ENCODE measurements around the gene FOXO3.

The FOXO3 gene

DNA sequence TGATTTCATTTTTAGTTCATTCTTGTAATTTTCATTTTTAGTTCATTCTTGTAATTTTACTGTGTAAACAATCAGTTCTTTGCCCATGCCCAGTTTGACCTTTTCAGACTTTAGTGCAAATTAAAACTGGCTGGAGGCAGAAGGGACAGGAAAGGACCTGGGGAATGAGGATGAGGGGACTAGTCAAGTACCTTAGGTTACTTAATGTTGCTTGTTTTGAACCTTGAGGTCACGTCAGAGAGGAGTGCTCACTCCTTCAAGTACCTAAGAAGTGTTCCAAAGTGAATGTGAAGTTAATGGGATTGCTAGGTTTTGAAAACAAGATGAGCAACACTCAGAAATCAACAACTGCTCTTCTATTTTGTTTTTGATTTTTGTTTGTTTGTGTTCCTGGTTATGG is 82.5 kb downstream of the FOXO3 start:
- TF ChIP-seq, protein P1, sequence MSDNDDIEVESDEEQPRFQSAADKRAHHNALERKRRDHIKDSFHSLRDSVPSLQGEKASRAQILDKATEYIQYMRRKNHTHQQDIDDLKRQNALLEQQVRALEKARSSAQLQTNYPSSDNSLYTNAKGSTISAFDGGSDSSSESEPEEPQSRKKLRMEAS (IDR thresholded peaks at IDR 0.05; ENCODE audit: low read depth, low read length) = no peak
- TF ChIP-seq, protein P2, sequence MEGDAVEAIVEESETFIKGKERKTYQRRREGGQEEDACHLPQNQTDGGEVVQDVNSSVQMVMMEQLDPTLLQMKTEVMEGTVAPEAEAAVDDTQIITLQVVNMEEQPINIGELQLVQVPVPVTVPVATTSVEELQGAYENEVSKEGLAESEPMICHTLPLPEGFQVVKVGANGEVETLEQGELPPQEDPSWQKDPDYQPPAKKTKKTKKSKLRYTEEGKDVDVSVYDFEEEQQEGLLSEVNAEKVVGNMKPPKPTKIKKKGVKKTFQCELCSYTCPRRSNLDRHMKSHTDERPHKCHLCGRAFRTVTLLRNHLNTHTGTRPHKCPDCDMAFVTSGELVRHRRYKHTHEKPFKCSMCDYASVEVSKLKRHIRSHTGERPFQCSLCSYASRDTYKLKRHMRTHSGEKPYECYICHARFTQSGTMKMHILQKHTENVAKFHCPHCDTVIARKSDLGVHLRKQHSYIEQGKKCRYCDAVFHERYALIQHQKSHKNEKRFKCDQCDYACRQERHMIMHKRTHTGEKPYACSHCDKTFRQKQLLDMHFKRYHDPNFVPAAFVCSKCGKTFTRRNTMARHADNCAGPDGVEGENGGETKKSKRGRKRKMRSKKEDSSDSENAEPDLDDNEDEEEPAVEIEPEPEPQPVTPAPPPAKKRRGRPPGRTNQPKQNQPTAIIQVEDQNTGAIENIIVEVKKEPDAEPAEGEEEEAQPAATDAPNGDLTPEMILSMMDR (IDR thresholded peaks at IDR 0.05; ENCODE audit: low read depth, low read length) = no peak
- TF ChIP-seq POLR2A (IDR thresholded peaks at IDR 0.05; ENCODE audit: extremely low read depth, insufficient read length) (no peak), MYC (IDR thresholded peaks at IDR 0.05; ENCODE audit: low read depth, low read length) (no peak)
- DNase-seq (ENCODE audit: low read depth) = no peak
- H3K4me3 ChIP-seq (ENCODE audit: low read depth, low read length) = no peak overlapping the region

DNA sequence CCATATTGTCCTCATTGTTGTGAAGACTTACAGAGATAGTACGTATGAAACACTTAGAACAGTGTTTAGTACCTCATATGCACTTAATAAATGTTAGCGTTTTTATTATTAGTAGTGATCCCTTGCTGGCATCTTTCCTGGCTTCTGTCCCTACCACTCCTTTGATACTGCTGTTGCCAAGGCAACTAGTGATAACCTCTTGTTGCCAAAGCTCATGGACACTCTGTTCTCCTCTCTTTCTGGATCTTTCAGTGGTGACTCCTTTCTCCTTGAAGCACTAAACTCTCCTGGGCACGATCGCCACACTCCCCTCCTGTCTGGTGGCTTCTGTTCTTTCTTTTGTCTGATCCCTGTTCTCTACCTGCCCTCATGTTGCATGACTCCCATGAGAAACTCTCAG is 83.5 kb downstream of the FOXO3 start:
- no peak for DNase-seq (ENCODE audit: low read depth)
- TF ChIP-seq MYC (IDR thresholded peaks at IDR 0.05; ENCODE audit: low read depth, low read length) (no peak), POLR2A (IDR thresholded peaks at IDR 0.05; ENCODE audit: extremely low read depth, insufficient read length) (no peak)
- TF ChIP-seq, protein P2 (IDR thresholded peaks at IDR 0.05; ENCODE audit: low read depth, low read length) = no peak
- TF ChIP-seq, protein P1 (IDR thresholded peaks at IDR 0.05; ENCODE audit: low read depth, low read length) = no peak
- no peak overlapping the region for H3K4me3 ChIP-seq (ENCODE audit: low read depth, low read length)

- H3K4me3 ChIP-seq (ENCODE audit: low read depth, low read length) = no peak overlapping the region
- TF ChIP-seq POLR2A (IDR thresholded peaks at IDR 0.05; ENCODE audit: extremely low read depth, insufficient read length) (no peak), MYC (IDR thresholded peaks at IDR 0.05; ENCODE audit: low read depth, low read length) (no peak)
- TF ChIP-seq, protein P1 (IDR thresholded peaks at IDR 0.05; ENCODE audit: low read depth, low read length) = no peak
- TF ChIP-seq, protein P2 (IDR thresholded peaks at IDR 0.05; ENCODE audit: low read depth, low read length) = no peak
- DNase-seq (ENCODE audit: low read depth) = peak; percentile 86
Measured at GRCh38 chr6:108648191-108648590, 87.5 kb downstream of the FOXO3 start.

- TF ChIP-seq MYC (IDR thresholded peaks at IDR 0.05; ENCODE audit: low read depth, low read length) = no peak
- TF ChIP-seq, protein P2 (IDR thresholded peaks at IDR 0.05; ENCODE audit: low read depth, low read length) = no peak
- no peak for TF ChIP-seq POLR2A (IDR thresholded peaks at IDR 0.05; ENCODE audit: extremely low read depth, insufficient read length)
- TF ChIP-seq, protein P1 (IDR thresholded peaks at IDR 0.05; ENCODE audit: low read depth, low read length) = no peak
- peak; percentile 16 for DNase-seq (ENCODE audit: low read depth)
- no peak overlapping the region for H3K4me3 ChIP-seq (ENCODE audit: low read depth, low read length)
Measured at GRCh38 chr6:108650325-108650724, 89.6 kb downstream of the FOXO3 start.

GRCh38 chr6:108650781-108651180 is 90.1 kb downstream of the FOXO3 start:
- H3K4me3 ChIP-seq (ENCODE audit: low read depth, low read length) = no peak overlapping the region
- peak; percentile 91 for DNase-seq (ENCODE audit: low read depth)

DNA sequence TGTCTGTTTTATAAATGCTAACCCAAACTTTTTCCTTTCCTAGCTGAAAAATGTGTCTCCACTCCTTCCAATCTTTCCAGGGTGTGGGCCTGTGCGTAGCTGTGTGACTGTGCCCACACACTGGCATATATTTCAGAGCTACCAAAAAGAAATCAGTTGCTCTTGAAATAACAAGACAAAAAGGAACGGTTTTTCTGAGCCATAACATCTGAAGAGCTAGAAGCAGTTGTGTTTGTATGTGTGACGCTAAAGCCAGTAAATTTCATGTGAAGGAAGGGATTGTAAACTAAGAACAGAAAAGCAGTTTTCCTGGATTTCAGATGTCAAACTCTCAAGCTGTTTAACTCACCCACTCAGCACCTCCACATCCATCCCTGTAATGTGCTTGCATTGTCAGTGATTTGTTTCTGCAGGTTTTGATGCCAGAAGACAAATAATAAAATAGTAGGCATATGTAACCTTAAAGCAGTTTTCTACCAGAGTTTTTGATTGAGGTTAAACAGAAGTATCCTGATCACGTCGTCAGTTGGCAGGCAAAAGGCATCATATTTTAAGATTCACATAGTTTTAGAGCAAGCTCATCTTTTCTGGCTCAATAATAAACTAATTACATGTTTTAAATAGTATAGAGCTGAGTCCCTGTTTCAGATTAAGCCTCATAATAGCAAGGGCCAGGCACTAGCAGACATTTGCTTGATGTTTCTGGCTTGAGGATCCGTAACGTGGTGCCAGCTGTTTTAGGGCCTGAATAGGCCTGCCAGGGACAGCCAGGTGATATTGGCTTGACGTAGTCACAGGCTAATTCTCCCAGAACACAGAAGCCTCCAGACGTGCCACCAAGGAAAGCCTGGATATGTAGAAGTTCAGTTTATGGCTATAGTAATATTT is 90.9 kb downstream of the FOXO3 start:
- no peak for DNase-seq (ENCODE audit: low read depth)

More at GRCh38 chr6:108650781-108651180, 90.1 kb downstream of the FOXO3 start:
- TF ChIP-seq, protein P1 (IDR thresholded peaks at IDR 0.05; ENCODE audit: low read depth, low read length) = no peak

More for the DNA sequence above, 90.9 kb downstream of the FOXO3 start:
- no peak for TF ChIP-seq POLR2A (IDR thresholded peaks at IDR 0.05; ENCODE audit: extremely low read depth, insufficient read length)
- TF ChIP-seq, protein P2 (IDR thresholded peaks at IDR 0.05; ENCODE audit: low read depth, low read length) = no peak
- TF ChIP-seq, protein P1 (IDR thresholded peaks at IDR 0.05; ENCODE audit: low read depth, low read length) = no peak
- no peak for TF ChIP-seq MYC (IDR thresholded peaks at IDR 0.05; ENCODE audit: low read depth, low read length)
- no peak overlapping the region for H3K4me3 ChIP-seq (ENCODE audit: low read depth, low read length)

Measured in NB4 (cell line).